Measurements from ENCODE around the gene UBASH3B.

- TF ChIP-seq SMAD3 (CRISPR knock-in tag; IDR thresholded peaks at IDR 0.05): no peak
- TF ChIP-seq YY1 (IDR thresholded peaks at IDR 0.05; ENCODE audit: insufficient read depth, insufficient replicate concordance, low read depth, low read length): no peak
- no peak for TF ChIP-seq EHMT2 (IDR thresholded peaks at IDR 0.05; ENCODE audit: borderline replicate concordance, low read depth, low read length)
- TF ChIP-seq CTCF (CRISPR knock-in tag; IDR thresholded peaks at IDR 0.05): no peak
- TF ChIP-seq IRF2 (CRISPR knock-in tag; IDR thresholded peaks at IDR 0.05): no peak
- no peak for TF ChIP-seq CHCHD3 (CRISPR knock-in tag; IDR thresholded peaks at IDR 0.05)
- TF ChIP-seq ELF4 (CRISPR knock-in tag; IDR thresholded peaks at IDR 0.05; ENCODE audit: borderline replicate concordance): no peak
- TF ChIP-seq SRSF9 (IDR thresholded peaks at IDR 0.05; ENCODE audit: borderline replicate concordance, insufficient read depth, low read depth, low read length, poor library complexity, severe bottlenecking): no peak
- TF ChIP-seq ZNF672 (CRISPR knock-in tag; IDR thresholded peaks at IDR 0.05): no peak
Measured at GRCh38 chr11:122786896-122787295, 131.4 kb downstream of the UBASH3B start.

All from HepG2 (cell line).